Measurements from ENCODE around the gene SDK2. TPM values are rescaled to one million over a fixed set of nuclear protein-coding genes. Genes with fewer than 3 reads are reported as not detected.

Gene SDK2
- polyA plus RNA-seq, 1 donor from 2014 or later = 3.3 TPM

DNA sequence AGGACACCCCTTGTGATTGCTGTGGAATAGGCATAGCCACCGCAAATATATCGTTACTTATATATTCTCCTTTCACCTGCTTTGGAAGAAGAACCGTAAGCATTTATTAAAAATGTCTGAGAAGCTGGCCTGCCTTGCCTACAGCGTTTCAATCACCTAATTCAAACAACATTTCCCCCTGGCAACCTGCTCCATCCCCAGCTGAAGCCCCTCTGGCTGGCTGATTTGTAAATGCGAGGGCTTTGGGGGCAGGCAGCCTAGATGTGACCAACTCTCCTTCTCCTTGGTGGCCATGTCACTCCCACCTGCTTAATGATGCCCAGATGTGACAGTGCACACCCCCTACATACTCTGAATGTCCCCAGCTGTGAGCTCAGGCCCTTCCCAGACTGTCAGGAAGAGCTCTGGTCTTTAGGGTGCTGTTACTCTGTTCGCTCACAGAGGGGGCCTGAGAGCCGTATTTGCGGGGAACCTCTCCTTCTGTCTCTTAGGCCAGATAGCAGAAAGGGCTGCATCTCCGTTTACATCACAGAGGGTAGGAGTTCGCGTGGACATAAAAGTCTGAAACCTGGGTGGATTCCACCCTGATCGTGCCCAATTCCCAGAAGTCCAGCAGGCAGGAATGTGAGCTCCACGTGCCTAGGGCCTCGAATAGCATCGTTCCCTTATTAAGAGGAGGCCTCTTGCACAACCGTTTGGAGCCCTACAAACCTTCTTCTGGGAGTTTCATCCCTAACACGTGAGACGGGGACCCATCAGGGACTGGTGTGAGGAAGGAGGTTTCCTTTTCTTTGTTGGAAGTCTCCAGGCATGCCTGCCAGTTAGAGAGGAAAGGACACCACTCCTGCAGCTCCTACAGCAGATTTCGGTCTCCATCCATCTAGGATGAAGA is 2.4 kb upstream of the SDK2 start:
- H3K27me3 Mint-ChIP-seq = peaks cover 13% of the 10 kb centered on the region
- H3K27ac Mint-ChIP-seq = peak overlapping the region in 1 of 3 donors; percentile 3
- H3K4me1 Mint-ChIP-seq = peaks cover 6 to 9% (median 9%) of the 10 kb centered on the region in 3 donors
- peak overlapping the region; percentile 66 to 89 (median 80) for H3K4me3 Mint-ChIP-seq
- H3K9me3 Mint-ChIP-seq = no peaks in the 10 kb centered on the region
- H3K36me3 Mint-ChIP-seq = no peaks in the 10 kb centered on the region

DNA sequence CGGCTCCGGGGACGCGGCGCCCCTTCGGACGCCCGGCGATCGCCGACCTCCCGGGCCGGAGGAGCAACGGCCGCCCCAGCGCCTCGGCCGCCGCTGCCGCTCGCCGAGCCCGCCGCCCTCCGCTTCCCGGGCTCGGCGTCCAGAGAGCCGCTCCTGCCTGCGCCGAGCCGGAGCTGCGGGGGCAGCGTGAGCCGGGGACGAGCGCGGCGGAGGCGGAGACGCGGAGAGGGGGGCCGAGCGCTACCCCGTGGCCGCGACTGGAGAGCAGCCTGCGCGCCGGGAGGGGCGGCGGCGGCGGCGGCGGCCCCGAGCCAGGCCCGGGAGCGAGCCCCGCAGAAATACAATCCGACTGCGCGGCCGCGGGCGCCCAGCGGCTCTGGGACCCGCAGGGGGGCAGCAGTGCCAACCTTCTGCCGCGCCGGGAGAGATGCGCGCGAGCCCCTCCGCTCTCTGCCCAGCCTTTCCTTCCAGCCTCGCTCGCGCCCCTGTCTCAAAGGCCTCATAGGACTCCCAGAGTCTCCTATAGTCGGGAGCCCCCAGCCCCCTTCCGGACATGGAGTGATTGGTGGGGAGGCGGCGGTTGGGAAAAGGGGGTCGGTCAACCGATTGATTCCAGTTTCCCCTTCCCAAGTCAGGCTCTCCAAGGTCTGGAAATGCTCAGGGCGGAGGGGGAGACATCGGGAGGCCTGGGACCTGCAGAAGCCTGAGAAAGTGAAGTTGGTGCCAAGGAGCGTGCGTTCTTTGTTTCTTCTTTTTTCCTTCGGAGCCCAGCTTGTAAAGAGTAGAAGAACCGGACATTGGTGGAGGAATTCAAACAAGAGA is 1.0 kb upstream of the SDK2 start:
- H3K4me1 Mint-ChIP-seq = peaks cover 11 to 17% (median 16%) of the 10 kb centered on the region in 3 donors
- H3K27me3 Mint-ChIP-seq = peaks cover 19% of the 10 kb centered on the region
- H3K36me3 Mint-ChIP-seq = no peaks in the 10 kb centered on the region
- H3K27ac Mint-ChIP-seq = no peak overlapping the region
- no peaks in the 10 kb centered on the region for H3K9me3 Mint-ChIP-seq
- peak overlapping the region; percentile 72 to 89 (median 80) for H3K4me3 Mint-ChIP-seq

DNA sequence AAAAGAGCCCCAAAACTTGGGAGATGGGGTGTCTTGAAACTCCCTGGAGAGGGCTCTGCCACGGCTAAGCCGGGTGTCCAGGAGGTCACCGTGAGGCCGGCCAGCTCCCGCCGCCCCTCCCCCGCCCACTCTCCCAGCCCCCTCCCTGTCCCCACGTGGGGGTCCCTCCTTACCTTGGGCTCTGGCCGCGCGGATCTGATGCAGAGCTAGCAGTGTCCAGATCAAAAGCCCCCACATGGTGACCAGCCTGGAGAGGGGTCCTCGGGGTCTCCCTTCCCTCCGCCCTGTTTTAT is 447 bp downstream of the SDK2 start:
- H3K4me1 Mint-ChIP-seq = peaks cover 11 to 17% (median 17%) of the 10 kb centered on the region in 3 donors
- peaks cover 15% of the 10 kb centered on the region for H3K27me3 Mint-ChIP-seq
- H3K27ac Mint-ChIP-seq = peak overlapping the region in 1 of 3 donors; percentile 47
- no peaks in the 10 kb centered on the region for H3K36me3 Mint-ChIP-seq
- peak overlapping the region; percentile 66 to 96 (median 92) for H3K4me3 Mint-ChIP-seq
- H3K9me3 Mint-ChIP-seq = no peaks in the 10 kb centered on the region

DNA sequence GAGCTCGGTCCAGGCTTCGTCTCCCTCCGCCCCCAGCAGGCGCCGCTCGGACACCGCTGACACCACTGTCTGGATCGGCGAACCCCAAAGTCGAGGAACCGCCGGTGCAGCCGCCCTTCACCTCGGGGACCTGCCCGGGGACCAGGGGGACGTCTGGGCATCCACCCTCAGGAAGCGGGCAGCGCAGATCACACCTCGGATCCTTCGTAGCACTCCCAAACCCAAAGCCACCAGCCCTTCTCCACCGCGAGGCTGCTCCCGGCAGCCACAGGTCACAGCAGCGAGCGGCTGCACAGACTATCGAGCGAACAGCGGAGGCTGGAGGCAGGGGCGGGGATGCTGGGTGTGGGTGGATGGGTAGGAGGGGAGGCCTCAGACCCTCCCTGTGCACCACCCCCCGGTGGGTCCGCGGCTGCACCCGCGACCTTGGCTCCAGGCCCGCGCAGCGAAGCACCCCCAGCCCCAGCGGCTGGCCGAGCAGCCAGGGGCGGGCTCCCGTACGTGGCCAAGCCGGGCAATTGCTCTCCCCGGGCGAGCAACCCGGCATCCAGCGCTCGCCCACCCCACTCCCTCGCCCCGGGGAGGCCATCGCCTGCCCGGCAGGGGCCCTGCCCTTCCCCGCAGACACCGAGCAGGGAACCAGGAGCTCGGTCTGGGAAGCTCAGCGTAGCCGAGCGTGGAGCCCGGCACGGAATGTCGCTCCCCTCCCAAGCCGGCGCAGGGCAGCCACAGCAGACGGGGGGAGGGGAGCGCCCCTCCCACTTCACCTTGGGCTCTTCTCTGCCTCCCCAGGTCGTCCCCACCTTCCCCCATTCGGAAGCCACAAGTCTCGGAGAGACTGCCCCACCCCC is 1.0 kb downstream of the SDK2 start:
- H3K4me1 Mint-ChIP-seq = peaks cover 14 to 20% (median 17%) of the 10 kb centered on the region in 3 donors
- peak overlapping the region in 1 of 3 donors; percentile 59 for H3K27ac Mint-ChIP-seq
- peaks cover 15% of the 10 kb centered on the region for H3K27me3 Mint-ChIP-seq
- peak overlapping the region; percentile 66 to 96 (median 92) for H3K4me3 Mint-ChIP-seq
- peaks cover 3% of the 10 kb centered on the region for H3K36me3 Mint-ChIP-seq
- H3K9me3 Mint-ChIP-seq = no peaks in the 10 kb centered on the region

DNA sequence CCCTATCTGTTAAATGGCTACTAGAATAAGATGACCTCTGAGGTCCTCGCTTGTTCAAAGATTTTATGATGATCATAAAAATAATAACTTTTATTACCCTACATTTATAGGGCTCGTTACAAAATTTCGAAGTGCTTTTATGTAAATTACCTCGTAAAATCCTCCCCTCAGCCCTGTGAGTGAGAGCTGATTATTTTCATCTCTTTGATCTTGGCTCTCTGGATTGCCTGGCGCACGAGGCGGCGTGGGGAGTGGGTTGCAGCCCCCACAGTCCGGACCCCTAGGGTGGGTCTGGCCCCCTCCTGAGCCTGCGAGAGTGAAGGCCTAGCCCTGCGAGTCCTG is 1.6 kb downstream of the SDK2 start:
- H3K27ac Mint-ChIP-seq = peak overlapping the region in 1 of 3 donors; percentile 59
- H3K4me3 Mint-ChIP-seq = peak overlapping the region; percentile 66 to 94 (median 90)
- peaks cover 15% of the 10 kb centered on the region for H3K27me3 Mint-ChIP-seq
- peaks cover 6% of the 10 kb centered on the region for H3K36me3 Mint-ChIP-seq
- no peaks in the 10 kb centered on the region for H3K9me3 Mint-ChIP-seq
- H3K4me1 Mint-ChIP-seq = peaks cover 14 to 21% (median 17%) of the 10 kb centered on the region in 3 donors

DNA sequence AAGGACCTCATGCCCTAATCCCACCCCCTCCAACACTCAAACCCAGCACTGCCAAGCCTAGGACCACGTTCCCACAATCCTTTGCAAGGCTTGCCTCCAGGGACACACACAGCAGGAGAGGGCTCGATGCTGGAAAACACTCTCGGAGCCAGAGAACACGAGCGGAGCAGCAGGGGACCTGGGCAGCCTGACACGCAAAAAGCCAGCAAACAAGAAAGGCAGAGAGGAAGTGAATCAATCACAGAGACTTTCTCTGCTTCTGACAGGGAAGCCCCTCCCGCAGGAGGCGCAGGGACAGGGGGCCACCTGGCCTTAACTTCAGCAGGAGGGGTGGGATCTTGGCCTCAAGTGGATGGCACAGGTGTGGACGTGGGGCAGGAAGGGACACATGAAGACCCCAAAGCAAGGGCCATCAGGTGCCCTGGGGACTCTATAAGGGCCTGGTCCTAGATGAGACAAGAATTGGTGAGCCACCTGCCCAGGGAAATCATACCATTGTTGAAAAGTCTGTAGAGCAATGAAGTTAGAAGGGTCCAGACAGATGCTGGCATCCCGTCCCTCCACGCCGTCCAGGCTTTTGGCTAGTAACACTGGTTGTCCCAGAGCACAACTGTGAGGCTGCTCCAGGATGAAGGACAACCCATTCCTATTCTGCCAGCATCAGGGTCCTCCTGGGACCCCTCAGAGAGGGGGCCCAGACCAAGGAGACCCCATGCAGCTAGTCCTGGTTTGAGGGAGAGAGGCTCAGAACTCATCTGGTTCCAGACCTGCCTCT is 2.2 kb downstream of the SDK2 start:
- peak overlapping the region in 1 of 3 donors; percentile 61 for H3K27ac Mint-ChIP-seq
- no peaks in the 10 kb centered on the region for H3K9me3 Mint-ChIP-seq
- peaks cover 14 to 21% (median 17%) of the 10 kb centered on the region in 3 donors for H3K4me1 Mint-ChIP-seq
- H3K36me3 Mint-ChIP-seq = peaks cover 6% of the 10 kb centered on the region
- H3K4me3 Mint-ChIP-seq = peak overlapping the region; percentile 66 to 94 (median 84)
- peaks cover 15% of the 10 kb centered on the region for H3K27me3 Mint-ChIP-seq

DNA sequence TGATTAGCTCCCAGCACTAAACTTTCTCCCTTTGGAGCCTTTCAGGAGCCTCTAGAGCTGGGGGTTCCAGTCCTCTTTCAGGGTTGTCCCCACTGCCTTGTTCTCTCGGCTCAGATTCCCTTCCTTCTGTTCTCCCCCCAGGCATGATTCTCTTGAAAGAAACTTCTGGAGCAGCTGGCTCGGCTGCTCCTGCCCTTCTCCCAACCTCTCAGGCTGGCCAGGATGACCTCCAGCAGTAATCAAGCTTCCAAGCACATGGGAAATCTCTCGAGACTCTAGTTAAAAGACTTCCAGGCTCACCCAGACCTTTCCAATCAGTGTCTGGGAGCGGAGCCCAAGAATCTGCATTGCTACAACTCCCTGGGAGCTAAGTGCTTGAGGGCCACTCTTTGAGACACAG is 3.6 kb downstream of the SDK2 start:
- H3K27me3 Mint-ChIP-seq = peaks cover 10% of the 10 kb centered on the region

DNA sequence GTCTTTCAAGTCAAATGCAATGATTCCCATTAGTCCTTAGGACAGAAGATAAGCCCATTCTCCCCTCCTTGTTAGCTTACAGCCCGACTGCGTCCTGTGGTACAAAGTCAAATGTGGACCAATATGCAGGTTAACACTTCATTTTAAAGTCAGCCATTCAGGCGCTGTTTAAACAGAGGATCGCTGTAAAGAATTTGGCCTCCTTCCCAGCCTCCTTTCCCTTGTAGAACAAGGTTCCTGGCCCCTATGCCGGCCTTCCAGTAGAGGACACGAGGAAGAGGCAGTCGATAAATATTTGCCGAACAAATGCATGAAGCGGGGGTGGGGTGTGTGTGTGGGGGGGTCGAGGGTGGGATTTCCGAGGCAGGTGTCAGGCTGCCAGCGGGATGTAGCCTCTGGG is 4.3 kb downstream of the SDK2 start:
- Mint-ChIP-seq H3K36me3 (peaks cover 8% of the 10 kb centered on the region), H3K4me1 (peaks cover 13 to 21% (median 17%) of the 10 kb centered on the region in 3 donors), H3K4me3 (no peak overlapping the region), H3K9me3 (no peaks in the 10 kb centered on the region), H3K27ac (no peak overlapping the region), H3K27me3 (peaks cover 10% of the 10 kb centered on the region)

More for the DNA sequence above, 3.6 kb downstream of the SDK2 start:
- no peak overlapping the region for H3K4me3 Mint-ChIP-seq
- peaks cover 12 to 19% (median 17%) of the 10 kb centered on the region in 3 donors for H3K4me1 Mint-ChIP-seq
- peaks cover 6% of the 10 kb centered on the region for H3K36me3 Mint-ChIP-seq
- no peaks in the 10 kb centered on the region for H3K9me3 Mint-ChIP-seq
- H3K27ac Mint-ChIP-seq = no peak overlapping the region

DNA sequence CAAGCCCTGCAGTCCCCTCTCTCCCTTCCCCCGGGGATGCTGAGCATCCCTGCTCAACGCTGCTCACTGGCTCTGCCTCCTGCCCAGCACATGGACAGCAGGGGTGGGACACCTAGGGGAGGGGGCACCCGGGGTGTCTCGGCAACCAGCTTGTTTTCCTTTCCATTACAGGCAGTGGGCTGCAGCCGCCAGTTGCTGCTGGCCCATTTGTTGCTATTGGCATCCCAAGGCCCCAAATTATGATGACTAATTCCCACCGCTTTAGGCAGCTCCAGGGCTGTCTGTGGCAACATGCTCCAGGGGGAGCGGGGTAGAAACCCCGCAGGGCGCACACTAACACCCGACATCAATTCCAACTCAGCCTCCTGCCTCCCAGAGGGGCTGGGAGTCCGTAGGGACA is 4.9 kb downstream of the SDK2 start:
- peaks cover 8% of the 10 kb centered on the region for H3K36me3 Mint-ChIP-seq
- H3K4me1 Mint-ChIP-seq = peaks cover 13 to 21% (median 17%) of the 10 kb centered on the region in 3 donors
- peaks cover 10% of the 10 kb centered on the region for H3K27me3 Mint-ChIP-seq
- no peaks in the 10 kb centered on the region for H3K9me3 Mint-ChIP-seq
- no peak overlapping the region for H3K27ac Mint-ChIP-seq
- H3K4me3 Mint-ChIP-seq = peak overlapping the region in 1 of 4 donors; percentile 63

DNA sequence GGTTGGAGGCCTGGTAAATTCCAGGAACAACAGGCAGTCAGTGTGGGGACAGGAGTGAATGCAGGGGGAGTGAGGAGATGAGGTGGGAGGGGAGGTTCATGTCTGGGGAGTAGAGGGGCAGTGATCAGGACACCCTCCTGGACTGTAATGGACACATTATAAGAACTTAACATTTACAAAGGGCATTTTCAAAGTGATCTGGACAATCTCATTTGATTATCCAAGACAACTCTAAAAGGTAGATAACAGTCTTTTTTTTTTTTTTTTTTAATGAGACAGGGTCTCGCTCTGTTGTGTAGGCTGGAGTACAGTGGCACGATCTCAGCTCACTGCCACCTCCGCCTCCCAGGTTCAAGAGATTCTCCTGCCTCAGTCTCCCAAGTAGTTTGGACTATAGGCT is 5.7 kb downstream of the SDK2 start:
- Mint-ChIP-seq H3K4me3 (no peak overlapping the region), H3K27me3 (peaks cover 8% of the 10 kb centered on the region), H3K9me3 (no peaks in the 10 kb centered on the region), H3K27ac (no peak overlapping the region), H3K4me1 (peaks cover 14 to 21% (median 20%) of the 10 kb centered on the region in 3 donors), H3K36me3 (peaks cover 8% of the 10 kb centered on the region)

DNA sequence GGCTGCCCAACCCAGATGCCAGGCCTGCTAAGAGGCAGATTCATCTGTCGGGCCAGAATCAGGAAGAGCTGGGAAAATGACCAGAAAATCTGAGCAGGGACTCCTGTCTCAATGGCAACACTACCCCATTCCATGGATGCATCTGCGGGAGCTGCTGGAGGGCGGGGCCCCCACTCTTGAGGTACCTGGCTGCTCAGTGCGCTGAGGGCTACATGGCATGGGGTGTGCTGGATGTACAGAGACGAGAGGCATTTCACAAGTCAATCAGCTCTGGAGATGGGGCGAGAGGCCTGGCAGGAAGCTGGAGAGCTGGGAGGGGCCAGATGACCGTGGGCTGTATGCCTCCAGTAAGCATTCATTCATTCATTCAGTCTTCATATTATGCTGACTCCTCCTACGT is 6.4 kb downstream of the SDK2 start:
- peaks cover 8% of the 10 kb centered on the region for H3K27me3 Mint-ChIP-seq
- peaks cover 8% of the 10 kb centered on the region for H3K36me3 Mint-ChIP-seq
- H3K4me1 Mint-ChIP-seq = peaks cover 15 to 22% (median 21%) of the 10 kb centered on the region in 3 donors
- no peaks in the 10 kb centered on the region for H3K9me3 Mint-ChIP-seq
- no peak overlapping the region for H3K27ac Mint-ChIP-seq
- H3K4me3 Mint-ChIP-seq = no peak overlapping the region

DNA sequence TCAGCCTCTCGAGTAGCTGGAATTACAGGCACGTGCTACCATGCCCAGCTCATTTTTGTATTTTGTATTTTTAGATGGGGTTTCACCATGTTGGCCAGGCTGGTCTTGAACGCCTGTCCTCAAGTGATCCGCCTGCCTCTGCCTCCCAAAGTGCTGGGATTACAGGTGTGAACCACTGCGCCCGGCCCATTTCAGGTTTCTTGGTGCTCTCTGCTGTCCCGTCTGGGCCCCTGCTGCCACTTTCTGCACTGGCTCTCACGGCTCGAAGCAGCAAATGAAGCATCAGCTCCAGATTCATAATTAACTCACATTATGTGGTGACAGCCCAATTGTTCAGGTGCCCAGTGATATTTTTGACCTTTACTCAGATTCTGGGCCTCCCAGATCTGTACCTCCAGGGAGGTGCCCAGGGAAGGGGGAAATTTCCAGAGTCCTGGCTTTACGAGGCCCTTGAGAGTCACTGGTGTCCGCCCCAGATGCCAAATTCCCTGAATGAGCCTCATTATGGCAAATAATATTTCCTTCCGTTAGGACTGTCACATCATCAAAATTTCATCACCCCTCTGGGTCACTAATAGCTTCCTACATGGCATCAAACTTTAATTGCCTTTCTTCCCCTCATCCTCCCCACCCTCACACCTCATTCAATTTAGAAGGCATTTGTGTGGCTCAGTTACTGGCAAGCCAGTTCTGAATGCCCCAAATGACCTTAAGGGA is 9.0 kb downstream of the SDK2 start:
- Mint-ChIP-seq H3K27ac (no peak overlapping the region), H3K4me3 (no peak overlapping the region), H3K27me3 (no peaks in the 10 kb centered on the region), H3K36me3 (peaks cover 8% of the 10 kb centered on the region), H3K9me3 (no peaks in the 10 kb centered on the region), H3K4me1 (peaks cover 5 to 15% (median 10%) of the 10 kb centered on the region in 3 donors)

DNA sequence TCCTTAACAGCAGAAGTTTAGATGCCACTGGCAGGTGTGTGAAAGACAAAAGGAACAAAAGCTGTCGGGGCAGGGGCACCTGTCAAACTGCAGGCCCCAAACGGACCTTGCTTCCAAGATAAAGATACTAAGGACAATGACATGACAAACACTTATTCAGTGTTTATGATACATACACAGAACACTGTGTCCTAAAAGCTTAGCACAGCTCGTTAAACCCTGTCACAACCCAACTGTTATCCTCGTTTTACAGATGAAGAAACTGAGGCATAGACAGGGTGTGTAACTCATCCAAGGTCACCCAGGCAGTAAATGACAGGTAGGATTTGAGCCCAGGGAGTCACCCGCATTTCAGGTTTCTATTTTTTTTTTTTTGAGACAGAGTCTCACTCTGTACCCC is 9.6 kb downstream of the SDK2 start:
- Mint-ChIP-seq H3K9me3 (no peaks in the 10 kb centered on the region), H3K27me3 (no peaks in the 10 kb centered on the region), H3K4me1 (peaks cover 5 to 15% (median 11%) of the 10 kb centered on the region in 3 donors), H3K36me3 (peaks cover 8% of the 10 kb centered on the region), H3K27ac (peak overlapping the region in 1 of 3 donors; percentile 31), H3K4me3 (no peak overlapping the region)
